Right renal pelvis (tissue), 4 donors: ENCODE results near the gene FAM111A. TPM values are rescaled to one million over a fixed set of nuclear protein-coding genes. Genes with fewer than 3 reads are reported as not detected.
"Not testable (repeated sequence)": the region's sequence is repeated elsewhere in the genome, so short reads cannot be mapped to it uniquely, and the experiment has no call there.

Experiments used
- DNase-seq, 4 donors: peaks; one replicate each; pipeline ENCODE4 v3.0.0-alpha.2; 2013; ENCODE audit warnings: low read depth in 4 of 4, low spot score in 3 of 4, missing footprints in 1 of 4
- polyA plus RNA-seq, 4 donors: library from polyadenylated mRNA; unstranded; fragments of 120-200 nt; gene quantifications; one replicate each; pipeline ENCODE4 v1.2.1, GENCODE V29; 2013; ENCODE audit not compliant: insufficient read length in 4 of 4

Gene FAM111A, protein sequence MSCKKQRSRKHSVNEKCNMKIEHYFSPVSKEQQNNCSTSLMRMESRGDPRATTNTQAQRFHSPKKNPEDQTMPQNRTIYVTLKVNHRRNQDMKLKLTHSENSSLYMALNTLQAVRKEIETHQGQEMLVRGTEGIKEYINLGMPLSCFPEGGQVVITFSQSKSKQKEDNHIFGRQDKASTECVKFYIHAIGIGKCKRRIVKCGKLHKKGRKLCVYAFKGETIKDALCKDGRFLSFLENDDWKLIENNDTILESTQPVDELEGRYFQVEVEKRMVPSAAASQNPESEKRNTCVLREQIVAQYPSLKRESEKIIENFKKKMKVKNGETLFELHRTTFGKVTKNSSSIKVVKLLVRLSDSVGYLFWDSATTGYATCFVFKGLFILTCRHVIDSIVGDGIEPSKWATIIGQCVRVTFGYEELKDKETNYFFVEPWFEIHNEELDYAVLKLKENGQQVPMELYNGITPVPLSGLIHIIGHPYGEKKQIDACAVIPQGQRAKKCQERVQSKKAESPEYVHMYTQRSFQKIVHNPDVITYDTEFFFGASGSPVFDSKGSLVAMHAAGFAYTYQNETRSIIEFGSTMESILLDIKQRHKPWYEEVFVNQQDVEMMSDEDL
- 10 to 100 TPM; 46.5 to 68.0 (median 56.0) TPM for polyA plus RNA-seq

DNA sequence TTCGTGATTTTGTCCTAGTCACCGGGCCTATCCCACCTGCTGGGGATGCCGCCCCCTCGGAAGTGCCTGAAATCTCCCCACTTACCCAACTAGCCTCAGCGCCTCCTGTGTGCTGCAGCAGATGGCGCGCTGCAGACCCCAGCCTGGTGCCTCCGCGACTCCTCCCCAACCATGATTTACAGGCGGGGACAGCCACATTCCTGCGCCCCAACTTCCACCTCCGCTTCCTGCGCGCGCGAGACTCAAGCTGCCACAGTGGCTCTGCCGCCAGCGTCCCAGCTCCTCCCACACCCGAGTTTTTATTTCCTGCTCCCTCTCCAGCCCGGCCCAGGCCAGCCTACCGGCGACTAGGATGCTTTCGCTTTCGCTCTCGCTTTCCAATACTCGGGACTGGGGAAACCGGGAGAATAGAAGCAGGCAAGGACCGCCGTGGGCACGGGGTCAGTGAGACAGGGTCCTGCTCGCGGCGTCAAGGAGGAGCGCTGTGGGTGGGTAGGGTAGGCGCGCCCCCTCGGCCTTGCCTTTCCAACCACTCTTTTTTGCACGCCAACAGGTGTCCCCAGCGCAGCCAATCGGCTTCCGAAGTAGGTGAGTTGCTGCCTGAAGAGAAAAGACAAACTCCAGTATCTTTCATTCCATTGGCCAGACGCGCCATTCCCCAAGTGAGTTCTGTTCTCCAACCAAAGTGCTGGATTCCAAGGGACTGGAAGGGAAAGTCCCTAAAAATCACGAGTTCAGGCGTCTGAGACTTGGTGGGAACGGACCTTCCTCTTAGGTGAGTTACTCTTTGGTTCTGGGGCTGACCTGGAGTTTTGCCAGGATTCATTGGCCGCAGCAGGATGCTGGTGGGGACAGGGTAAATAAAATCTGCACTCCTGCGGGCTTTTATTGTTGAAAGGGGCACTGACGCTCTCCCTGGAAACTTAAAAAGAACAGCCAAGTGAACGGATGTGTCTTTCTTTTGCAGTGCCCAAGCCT, at the start of gene FAM111A:
TSS of gene FAM111A (plus strand) at position 327 of the 978 bp plus-strand sequence. CDS start 6,017 bp downstream, outside the sequence.
- peak; percentile 75 to 79 (median 76) for DNase-seq

DNA sequence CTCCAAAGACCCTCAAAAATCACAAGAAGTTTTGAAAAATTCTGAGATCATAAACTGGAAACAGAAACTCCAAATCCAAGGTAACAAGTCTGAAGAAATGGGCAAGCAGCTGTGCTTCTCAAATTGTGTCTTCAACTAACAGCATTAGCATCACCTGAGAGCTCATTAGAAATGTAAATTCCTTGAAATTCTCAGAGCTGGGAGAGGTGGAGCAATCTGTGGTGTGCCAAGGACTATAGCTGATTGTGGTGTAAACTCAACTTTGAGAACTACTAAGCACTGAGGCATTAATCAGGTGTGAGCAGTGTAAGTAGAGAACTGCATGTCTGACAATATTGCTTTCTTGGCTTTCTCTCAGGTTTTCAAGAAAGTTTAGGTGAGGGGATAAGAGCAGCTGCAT, 49.1 kb upstream of the FAM111A start:
- DNase-seq, result not testable (repeated sequence)

DNA sequence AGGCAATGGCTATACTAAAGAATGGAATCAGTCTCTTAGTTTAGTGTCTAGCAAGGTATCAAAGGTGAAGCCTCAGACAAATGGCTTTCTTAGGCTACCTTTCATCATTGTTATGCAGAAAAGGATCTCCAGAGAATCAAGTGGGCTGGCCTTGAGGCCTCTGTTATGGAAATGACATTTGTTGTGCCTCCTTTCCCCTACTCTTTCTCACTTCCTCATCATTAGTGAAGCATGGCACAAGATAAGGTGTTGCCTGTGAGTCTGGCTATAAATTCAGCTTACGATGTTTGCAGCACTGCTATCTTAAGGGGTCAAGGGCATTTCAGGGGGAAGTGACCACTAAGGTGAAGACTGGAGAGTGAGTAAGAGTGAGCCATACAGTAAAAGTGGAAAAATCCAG, 47.4 kb upstream of the FAM111A start:
- DNase-seq, result not testable (repeated sequence)

GRCh38 chr11:59095972-59096575, 46.6 kb upstream of the FAM111A start:
- DNase-seq, result not testable (repeated sequence)

- DNase-seq, result peak in 2 of 4 donors; percentile 18 to 38
These were observed 45.4 kb upstream of the FAM111A start for GRCh38 chr11:59097113-59097708.

DNA sequence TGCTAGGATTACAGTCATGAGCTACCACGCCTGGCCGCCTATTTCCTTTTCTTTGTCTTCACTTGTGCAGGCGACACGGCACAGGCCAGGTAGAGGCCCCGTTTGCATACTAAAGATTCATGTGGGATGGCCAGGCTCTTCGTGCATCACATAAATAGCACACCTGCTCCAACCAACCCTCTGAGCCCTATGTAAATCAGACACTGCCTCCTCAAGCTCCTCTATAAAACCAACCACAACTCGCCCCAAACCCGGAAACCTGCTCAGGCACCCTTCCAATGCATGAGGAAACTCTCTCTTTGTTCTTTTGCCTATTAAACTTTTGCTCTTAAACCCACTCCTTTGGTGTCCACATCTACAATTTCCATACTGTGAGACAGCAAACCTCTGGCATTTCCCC, 44.7 kb upstream of the FAM111A start:
- not testable (repeated sequence) for DNase-seq

- DNase-seq, result peak in 2 of 4 donors; percentile 32 to 36
These were observed 40.3 kb upstream of the FAM111A start for GRCh38 chr11:59102259-59102765.

- peak; percentile 62 to 78 (median 75) for DNase-seq
These were observed 36.0 kb upstream of the FAM111A start, which contains the start of gene FAM111B for GRCh38 chr11:59106363-59107336. Gene FAM111B, plus strand, starts transcription at chr11:59107237. Its CDS starts 2,389 bp downstream, at chr11:59109626.

DNA sequence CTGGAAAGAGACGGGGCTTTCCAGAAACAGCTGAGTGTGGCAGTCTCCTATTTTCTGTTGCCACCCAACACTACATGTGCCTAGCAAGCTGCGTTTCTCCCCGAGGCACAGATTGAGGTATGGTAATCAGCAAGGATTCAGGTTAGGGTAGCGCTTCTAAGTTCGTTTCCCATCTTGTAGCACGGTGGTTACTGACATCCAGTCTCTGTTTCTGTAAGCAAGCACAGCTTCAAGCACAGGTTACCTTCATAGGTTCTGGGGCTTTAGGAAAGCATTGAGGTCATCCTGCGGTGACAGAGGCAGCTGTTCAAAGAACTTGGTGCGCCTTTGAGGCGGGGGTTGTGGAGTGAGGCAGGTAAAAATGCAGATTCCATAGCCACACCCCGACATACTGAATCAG, 34.9 kb upstream of the FAM111A start:
- not testable (repeated sequence) for DNase-seq

GRCh38 chr11:59112494-59112893, 30.2 kb upstream of the FAM111A start:
- no peak for DNase-seq

- DNase-seq, result no peak
These were observed 28.3 kb upstream of the FAM111A start for GRCh38 chr11:59114344-59114743.

- DNase-seq, result no peak
These were observed 27.1 kb upstream of the FAM111A start for GRCh38 chr11:59115553-59115952.

- DNase-seq, result no peak
These were observed 24.9 kb upstream of the FAM111A start for GRCh38 chr11:59117774-59118173.

DNA sequence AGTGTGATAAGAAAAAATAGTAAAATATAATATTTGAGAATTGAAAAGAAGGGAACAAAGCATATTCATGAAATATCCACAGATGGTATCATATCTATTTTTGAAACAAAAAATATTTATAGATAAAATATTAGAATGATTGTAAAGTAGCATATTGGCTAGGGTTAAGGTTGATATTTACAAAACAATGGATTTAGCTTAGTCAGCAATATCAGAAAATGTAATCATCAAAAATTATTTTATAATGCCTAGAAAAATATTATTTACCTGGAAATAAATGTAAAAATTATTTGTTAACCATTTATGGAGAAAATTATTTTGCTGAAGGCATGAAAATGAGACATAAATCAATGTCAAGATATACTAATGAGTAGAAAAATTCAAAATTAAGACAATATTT, 22.8 kb upstream of the FAM111A start:
- no peak for DNase-seq

GRCh38 chr11:59135648-59136461, 6.8 kb upstream of the FAM111A start:
- peak in 3 of 4 donors; percentile 60 to 75 (median 72) for DNase-seq

DNA sequence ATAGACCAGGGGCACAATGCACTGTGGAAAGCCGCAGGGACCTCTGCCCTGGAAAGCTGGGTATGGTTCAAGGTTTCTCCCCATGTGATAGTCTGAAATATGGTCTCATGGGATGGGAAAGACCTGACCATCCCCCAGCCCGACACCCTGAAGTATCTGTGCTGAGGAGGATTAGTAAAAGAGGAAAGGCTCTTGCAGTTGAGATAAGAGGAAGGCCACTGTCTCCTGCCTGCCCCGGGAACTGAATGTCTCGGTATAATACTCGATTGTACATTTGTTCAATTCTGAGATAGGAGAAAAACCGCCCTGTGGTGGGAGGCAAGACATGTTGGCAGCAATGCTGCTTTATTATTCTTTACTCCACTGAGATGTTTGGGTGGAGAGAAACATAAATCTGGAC, 6.1 kb upstream of the FAM111A start:
- DNase-seq, result not testable (repeated sequence)

GRCh38 chr11:59137190-59137589, 5.5 kb upstream of the FAM111A start:
- no peak for DNase-seq
